K562 (cell line): ENCODE results near the gene DPT. TPM values are rescaled to one million over a fixed set of nuclear protein-coding genes. Genes with fewer than 3 reads are reported as not detected.

ENCODE experiments used
- ATAC-seq: fragments of 200-7000 bp; cut with Tn5 transposase; 3 replicates; pipeline ENCODE4 v1.9.1; 2020; ENCODE audit warnings: moderate library complexity
- BruUV-seq: library from RNA; stranded (reverse); fragments of 400-500 nt; replicated peaks from 2 replicates; lab custom pipeline; 2021; lab: Mats Ljungman, UMichigan
- CTCF ChIA-PET: fragments of 300-600 bp; formaldehyde crosslinking; extraction: SDS; loops from one replicate; lab custom pipeline; 2021; ENCODE audit warnings: low intra/inter-chr PET ratio; lab: Yijun Ruan, JAX
- POLR2A ChIA-PET: fragments of 300-600, 350-650 bp; sonication (Branson Sonifier 250); formaldehyde crosslinking; extraction: SDS; loops from one replicate; lab custom pipeline; 2021; ENCODE audit warnings: antibody characterized with exemption, inconsistent platforms; lab: Yijun Ruan, JAX
- DNase-seq, 4 experiments: peaks; one replicate each; pipeline versions ENCODE4 v3.0.0 to v3.0.0-alpha.2; 2011 to 2018; ENCODE audit warnings: low spot score in 3 of 4, mixed read lengths in 3 of 4; ENCODE audit errors: extremely low read depth in 1 of 4
- FAIRE-seq: peaks from 2 replicates; lab custom pipeline; 2011; peaks lifted over from hg19 to GRCh38; lab: Jason Lieb, UNC
- H2AFZ ChIP-seq: 2 replicates; pipeline ENCODE4 v1.6.0; 2011; ENCODE audit warnings: low read depth, low read length, control low read depth, inconsistent platforms
- H3K27ac ChIP-seq: fragments of 200-600 bp; 3 replicates; pipeline ENCODE4 v1.8.0; 2011; ENCODE audit warnings: low read depth, mild to moderate bottlenecking, control low read depth, inconsistent platforms, low read length, moderate library complexity, mixed read lengths; ENCODE audit errors: extremely low read depth
- H3K27me3 ChIP-seq, 2 experiments: fragments of 300-600 bp in 1 of 2; 2 replicates in 1 of 2; 3 replicates in 1 of 2; pipeline versions ENCODE4 v1.6.0 to v1.8.0; 2011; ENCODE audit warnings: inconsistent platforms in 2 of 2, low read length in 2 of 2, mild to moderate bottlenecking in 1 of 2, mixed read lengths in 1 of 2, moderate library complexity in 1 of 2; ENCODE audit not compliant: control insufficient read depth in 2 of 2, insufficient read depth in 2 of 2
- H3K36me3 ChIP-seq: fragments of 300-600 bp; 3 replicates; pipeline ENCODE4 v1.8.0; 2011; ENCODE audit warnings: mild to moderate bottlenecking, low read length, inconsistent platforms; ENCODE audit not compliant: control insufficient read depth, insufficient read depth
- H3K4me1 ChIP-seq, 2 experiments: fragments of 200-600 bp in 1 of 2; replicated peaks in 1 of 2; 2 replicates in 1 of 2; 3 replicates in 1 of 2; pipeline versions ENCODE4 v1.5.1 to v1.8.0; 2011; ENCODE audit warnings: inconsistent platforms in 2 of 2, low read length in 2 of 2, mild to moderate bottlenecking in 1 of 2, mixed read lengths in 1 of 2, moderate library complexity in 1 of 2; ENCODE audit not compliant: control insufficient read depth in 2 of 2, insufficient read depth in 2 of 2
- H3K4me2 ChIP-seq: 2 replicates; pipeline ENCODE4 v1.6.1; 2011; ENCODE audit warnings: low read length, control low read depth, inconsistent platforms, mixed read lengths; ENCODE audit not compliant: insufficient read depth
- H3K4me3 ChIP-seq: fragments of 200-600 bp; sonication (generic), shearing (Covaris generic); 2 replicates; pipeline ENCODE4 v1.5.1; 2016; ENCODE audit warnings: control low read depth, inconsistent platforms
- H3K79me2 ChIP-seq: fragments of 200-600 bp; 3 replicates; pipeline ENCODE4 v1.8.0; 2011; ENCODE audit warnings: low read length, inconsistent platforms; ENCODE audit not compliant: control insufficient read depth, insufficient read depth
- H3K9ac ChIP-seq, 2 experiments: 2 replicates each; pipeline versions ENCODE4 v1.6.0 to v1.6.1; 2011; ENCODE audit warnings: low read depth in 2 of 2, low read length in 2 of 2, control low read depth in 1 of 2, inconsistent platforms in 1 of 2, mild to moderate bottlenecking in 1 of 2, mixed read lengths in 1 of 2; ENCODE audit not compliant: insufficient read depth in 1 of 2
- H3K9me1 ChIP-seq: one replicate; pipeline ENCODE4 v1.6.0; 2011; ENCODE audit warnings: inconsistent platforms, mild to moderate bottlenecking, low read length, moderate library complexity; ENCODE audit not compliant: control insufficient read depth, insufficient read depth
- H3K9me3 ChIP-seq: replicated peaks from 2 replicates; pipeline ENCODE4 v1.5.1; 2011; ENCODE audit warnings: low read depth, low read length, inconsistent platforms; ENCODE audit not compliant: control insufficient read depth, insufficient read depth
- H4K20me1 ChIP-seq: replicated peaks from 2 replicates; pipeline ENCODE4 v1.6.1; 2011; ENCODE audit warnings: low read length, inconsistent platforms, mixed read lengths; ENCODE audit not compliant: control insufficient read depth, insufficient read depth
- ARID3B ChIP-seq: fragments of 250-450 bp; sonication (Bioruptor Pico); IDR thresholded peaks from 2 replicates; pipeline ENCODE4 v1.4.0; 2020; ENCODE audit warnings: borderline replicate concordance
- CCNT2 ChIP-seq: IDR thresholded peaks from 2 replicates; pipeline ENCODE4 v1.6.1; 2011; ENCODE audit warnings: borderline replicate concordance, low read depth, mild to moderate bottlenecking, moderate library complexity, mixed read lengths, low read length; ENCODE audit not compliant: insufficient read length; ENCODE audit errors: extremely low read depth
- ESRRB ChIP-seq: fragments of 250-450 bp; sonication (Bioruptor Pico); IDR thresholded peaks from 2 replicates; pipeline ENCODE4 v1.5.0; 2020; ENCODE audit warnings: mild to moderate bottlenecking, moderate library complexity, borderline replicate concordance
- EWSR1 ChIP-seq: fragments of 450-650 bp; IDR thresholded peaks from 2 replicates; pipeline ENCODE4 v1.6.1; 2018; ENCODE audit warnings: borderline replicate concordance, mild to moderate bottlenecking, low read depth, moderate library complexity; ENCODE audit not compliant: partially characterized antibody
- HDGF ChIP-seq: fragments of 450-650 bp; IDR thresholded peaks from 2 replicates; pipeline ENCODE4 v1.6.1; 2016
- MXI1 ChIP-seq: IDR thresholded peaks from 2 replicates; pipeline ENCODE4 v1.6.1; 2011; ENCODE audit warnings: low read depth, mild to moderate bottlenecking, improper control_type of control experiment, low read length
- NFRKB ChIP-seq: fragments of 450-650 bp; IDR thresholded peaks from 2 replicates; pipeline ENCODE4 v1.6.1; 2016; ENCODE audit warnings: low read depth
- PBX2 ChIP-seq, 2 experiments: IDR thresholded peaks in 1 of 2; conservative IDR thresholded peaks in 1 of 2; 2 replicates each; pipeline ENCODE4 v1.6.1; 2016; ENCODE audit warnings: low read depth in 2 of 2, mild to moderate bottlenecking in 1 of 2, missing compliant biosample characterization in 1 of 2, missing genetic modification characterization in 1 of 2, moderate library complexity in 1 of 2
- POLR3A ChIP-seq: IDR thresholded peaks from 2 replicates; pipeline ENCODE4 v1.6.1; 2011; ENCODE audit warnings: borderline replicate concordance, mild to moderate bottlenecking, moderate library complexity; ENCODE audit not compliant: insufficient read length, insufficient read depth; ENCODE audit errors: extremely low read depth
- RBM39 ChIP-seq: fragments of 200-400 bp; formaldehyde crosslinking; optimal IDR thresholded peaks from 2 replicates; pipeline ENCODE3; 2018; ENCODE audit warnings: low read depth, low read length
- SLC30A9 ChIP-seq: fragments of 250-450 bp; sonication (Bioruptor Pico); IDR thresholded peaks from 2 replicates; pipeline ENCODE4 v1.8.0; 2022; ENCODE audit warnings: mild to moderate bottlenecking, moderate library complexity
- ZBTB17 ChIP-seq: fragments of 450-650 bp; formaldehyde crosslinking; IDR thresholded peaks from 2 replicates; pipeline ENCODE4 v1.4.0; 2020; ENCODE audit warnings: mild to moderate bottlenecking
- ZBTB26 ChIP-seq: fragments of 450-650 bp; formaldehyde crosslinking; IDR thresholded peaks from 2 replicates; pipeline ENCODE4 v1.4.0; 2022; ENCODE audit warnings: missing genetic modification characterization
- ZFPM2 ChIP-seq: fragments of 250-450 bp; sonication (Bioruptor Pico); IDR thresholded peaks from 2 replicates; pipeline ENCODE4 v1.5.1; 2022; ENCODE audit warnings: mild to moderate bottlenecking
- ZNF174 ChIP-seq: fragments of 250-450 bp; sonication (Bioruptor Pico); IDR thresholded peaks from 2 replicates; pipeline ENCODE4 v1.4.0; 2020; ENCODE audit warnings: mild to moderate bottlenecking
- ZNF76 ChIP-seq: fragments of 250-450 bp; sonication (Bioruptor Pico); IDR thresholded peaks from 2 replicates; pipeline ENCODE4 v1.4.0; 2020; ENCODE audit warnings: mild to moderate bottlenecking, moderate library complexity, borderline replicate concordance
- WGBS: fragments of 100-300 bp; shearing (Covaris generic); methylation state at CpG from one replicate; pipeline ENCODE4 v1.1.6; 2016; ENCODE audit warnings: low coverage, mixed read lengths; ENCODE audit not compliant: insufficient coverage; ENCODE audit errors: missing lambda C conversion rate; 5-methylcytosine and 5-hydroxymethylcytosine counted together
- in situ Hi-C: fragments of 300-500 bp; cut with MboI; formaldehyde crosslinking; loops from 4 replicates; pipeline ENCODE4 v1.15.0; 2018; ENCODE audit warnings: inconsistent platforms, mixed read lengths
- intact Hi-C: fragments of 100-400 bp; cut with micrococcal nuclease; formaldehyde crosslinking; loops from 2 replicates; pipeline ENCODE4 v1.14.2; 2022
- polyA plus RNA-seq, 8 experiments: library from polyadenylated mRNA; depleted of rRNA in 4 of 8; stranded (reverse) in 5 of 8; unstranded in 3 of 8; fragments of >200 nt; fragmentation: Nextera tagmentation in 2 of 8; fragmentation: Illumina TruSeq in 1 of 8; extraction: Ambion mirVana in 2 of 8; extraction: Trizol in 1 of 8; gene quantifications; 2 replicates each; pipeline versions ENCODE4 v1.2.1 to v1.2.3, GENCODE V29; 2011 to 2014; ENCODE audit warnings: inconsistent platforms in 1 of 8, missing spikeins in 1 of 8
- total RNA-seq, 7 experiments: library from RNA; depleted of rRNA in 6 of 7; stranded (reverse); fragments of >200 nt in 6 of 7; fragmentation: Illumina TruSeq in 2 of 7; extraction: Trizol in 2 of 7; gene quantifications; 2 replicates each; pipeline versions ENCODE4 v1.2.1 to v1.2.3, GENCODE V29; 2011 to 2021; ENCODE audit warnings: low replicate concordance in 1 of 7

DPT gene
- total and polyA plus RNA-seq, 9 of the 15 experiments (the other 6 are each of a cell fraction or from before 2014, with no cell fraction given): not detected

GRCh38 chr1:168689327-168689657, 39.7 kb downstream of the DPT start (continued):
- no peak for TF ChIP-seq POLR3A

GRCh38 chr1:168688644-168689326, 40.2 kb downstream of the DPT start:
- intact Hi-C loops: no loop called here
- no peak overlapping the region for H3K9ac ChIP-seq
- no peaks in the 10 kb centered on the region for H3K36me3 ChIP-seq
- no peaks in the 10 kb centered on the region for H4K20me1 ChIP-seq
- no peaks in the 10 kb centered on the region for H3K4me1 ChIP-seq
- CTCF ChIA-PET: no interaction called here
- no peak overlapping the region for H3K4me3 ChIP-seq
- no peaks in the 10 kb centered on the region; a peak in 1 of 5 replicates for H3K27me3 ChIP-seq
- POLR2A ChIA-PET: no interaction called here
- no peak overlapping the region for H3K27ac ChIP-seq
- WGBS: 0% methylated on average over 5 of the region's 5 CpGs
- DNase-seq: no peak
- no peaks in the 10 kb centered on the region for H3K9me3 ChIP-seq
- no TSS peak for BruUV-seq
- no peak overlapping the region for H3K4me2 ChIP-seq
- H3K79me2 ChIP-seq: no peaks in the 10 kb centered on the region
- ATAC-seq: no peak
- TF ChIP-seq NFRKB: no peak
- no peak for TF ChIP-seq HDGF
- TF ChIP-seq MXI1: no peak
- no peak for TF ChIP-seq ZNF76
- TF ChIP-seq ZFPM2 (CRISPR knock-in tag): no peak
- no peak for TF ChIP-seq ZBTB26 (CRISPR knock-in tag)
- no peak for TF ChIP-seq ESRRB (CRISPR knock-in tag)
- TF ChIP-seq RBM39: no peak
- no peak for TF ChIP-seq ZBTB17 (CRISPR knock-in tag)
- no peak for TF ChIP-seq SLC30A9 (CRISPR knock-in tag)
- TF ChIP-seq EWSR1: no peak
- no peak for TF ChIP-seq ZNF174 (CRISPR knock-in tag)
- no peak for TF ChIP-seq CCNT2
- no peak for TF ChIP-seq PBX2 (CRISPR knock-in tag; IDR thresholded peaks at IDR 0.05; ENCODE audit: low read depth)
- TF ChIP-seq PBX2 (tag; conservative IDR thresholded peaks at IDR 0.05; ENCODE audit: low read depth): no peak
- no peak for TF ChIP-seq ARID3B (CRISPR knock-in tag)
- H2AFZ ChIP-seq: no peak overlapping the region
- H3K9me1 ChIP-seq: no peaks in the 10 kb centered on the region
- no peak for FAIRE-seq
- in situ Hi-C loops: no loop called here
